ENCODE results near the gene CBX7.

- TF ChIP-seq, protein P1, sequence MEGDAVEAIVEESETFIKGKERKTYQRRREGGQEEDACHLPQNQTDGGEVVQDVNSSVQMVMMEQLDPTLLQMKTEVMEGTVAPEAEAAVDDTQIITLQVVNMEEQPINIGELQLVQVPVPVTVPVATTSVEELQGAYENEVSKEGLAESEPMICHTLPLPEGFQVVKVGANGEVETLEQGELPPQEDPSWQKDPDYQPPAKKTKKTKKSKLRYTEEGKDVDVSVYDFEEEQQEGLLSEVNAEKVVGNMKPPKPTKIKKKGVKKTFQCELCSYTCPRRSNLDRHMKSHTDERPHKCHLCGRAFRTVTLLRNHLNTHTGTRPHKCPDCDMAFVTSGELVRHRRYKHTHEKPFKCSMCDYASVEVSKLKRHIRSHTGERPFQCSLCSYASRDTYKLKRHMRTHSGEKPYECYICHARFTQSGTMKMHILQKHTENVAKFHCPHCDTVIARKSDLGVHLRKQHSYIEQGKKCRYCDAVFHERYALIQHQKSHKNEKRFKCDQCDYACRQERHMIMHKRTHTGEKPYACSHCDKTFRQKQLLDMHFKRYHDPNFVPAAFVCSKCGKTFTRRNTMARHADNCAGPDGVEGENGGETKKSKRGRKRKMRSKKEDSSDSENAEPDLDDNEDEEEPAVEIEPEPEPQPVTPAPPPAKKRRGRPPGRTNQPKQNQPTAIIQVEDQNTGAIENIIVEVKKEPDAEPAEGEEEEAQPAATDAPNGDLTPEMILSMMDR (IDR thresholded peaks at IDR 0.05), result no peak
- TF ChIP-seq EP300 (IDR thresholded peaks at IDR 0.05) (no peak), POLR2AphosphoS5 (IDR thresholded peaks at IDR 0.05) (no peak)
Measured at GRCh38 chr22:39146256-39147101, 6.0 kb downstream of the CBX7 start.

Measured in suprapubic skin (tissue), 4 donors.